Stimulated activated naive B cell treated with anti-CD40 and anti-IgM and Interleukin-4, amounts not matched to agents 10 μg/mL and 1 μg/mL and 100 μg/mL, for 72 hours (primary cell): ENCODE results near the gene FBXO31.

Experiments used
- ATAC-seq, 2 donors: fragments of 150-1000 bp; cut with Tn5 transposase; replicated peaks; 2 replicates each; pipeline ENCODE4 v1.10.0; 2021; ENCODE audit warnings: moderate library complexity in 1 of 2
- DNase-seq: peaks from one replicate; pipeline ENCODE4 v3.0.0; 2021
- H3K27ac Mint-ChIP-seq: one replicate; pipeline ENCODE4 v1.8.0; 2022; ENCODE audit warnings: mild to moderate bottlenecking, mixed read lengths
- H3K27me3 Mint-ChIP-seq, 2 donors: one replicate each; pipeline ENCODE4 v1.8.0; 2022; ENCODE audit warnings: mixed read lengths in 2 of 2
- H3K36me3 Mint-ChIP-seq, 2 donors: one replicate each; pipeline ENCODE4 v1.8.0; 2022; ENCODE audit warnings: mixed read lengths in 2 of 2, mild to moderate bottlenecking in 1 of 2
- H3K4me1 Mint-ChIP-seq, 2 donors: one replicate each; pipeline ENCODE4 v1.8.0; 2022; ENCODE audit warnings: mixed read lengths in 2 of 2, mild to moderate bottlenecking in 1 of 2
- H3K4me3 Mint-ChIP-seq, 2 donors: one replicate each; pipeline ENCODE4 v1.8.0; 2022; ENCODE audit warnings: mild to moderate bottlenecking in 2 of 2, mixed read lengths in 2 of 2, moderate library complexity in 1 of 2
- H3K9me3 Mint-ChIP-seq, 2 donors: one replicate each; pipeline ENCODE4 v1.8.0; 2022; ENCODE audit warnings: mixed read lengths in 2 of 2, mild to moderate bottlenecking in 1 of 2

Gene FBXO31

DNA sequence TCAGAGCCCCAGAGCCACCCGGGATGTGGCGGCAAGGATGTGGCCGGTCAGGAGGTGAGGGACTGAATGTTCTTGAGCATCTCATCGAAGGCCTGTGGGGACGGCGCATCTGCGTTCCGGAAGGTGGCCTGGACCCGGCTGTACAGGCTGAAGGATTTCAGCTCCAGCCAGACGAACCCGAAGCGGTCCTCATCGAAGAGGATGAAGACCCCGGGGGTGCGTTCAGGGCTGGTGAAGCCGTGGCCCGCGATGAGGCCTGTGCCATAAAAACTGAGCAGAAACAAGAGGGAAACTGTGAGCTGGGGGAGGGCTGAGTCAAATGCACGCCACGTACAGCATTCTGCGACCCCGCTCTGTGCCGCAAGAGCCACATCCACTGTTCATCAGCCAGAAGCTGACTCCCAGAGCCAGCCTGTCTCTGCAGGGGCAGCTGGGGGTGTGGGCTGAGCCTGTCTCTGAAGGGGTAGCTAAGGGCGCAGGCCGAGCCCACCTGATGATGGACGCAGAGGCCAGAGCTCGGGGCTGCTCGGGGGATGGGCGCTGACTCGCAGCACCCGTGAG, 52.3 kb downstream of the FBXO31 start:
- Mint-ChIP-seq H3K27me3 (no peaks in the 10 kb centered on the region), H3K27ac (no peak overlapping the region), H3K36me3 (peaks cover 28 to 53% of the 10 kb centered on the region in 2 donors), H3K4me3 (no peak overlapping the region), H3K4me1 (peaks cover 1 to 5% of the 10 kb centered on the region in 2 donors), H3K9me3 (no peaks in the 10 kb centered on the region)
- DNase-seq (no peak), ATAC-seq (no peak)

GRCh38 chr16:87330646-87331045, 52.9 kb downstream of the FBXO31 start:
- ATAC-seq = no peak

GRCh38 chr16:87330257-87330624, 53.3 kb downstream of the FBXO31 start:
- H3K36me3 Mint-ChIP-seq = peaks cover 21 to 43% of the 10 kb centered on the region in 2 donors
- no peaks in the 10 kb centered on the region for H3K27me3 Mint-ChIP-seq
- ATAC-seq = no peak
- DNase-seq = no peak
- peaks cover 3 to 5% of the 10 kb centered on the region in 2 donors for H3K4me1 Mint-ChIP-seq
- no peak overlapping the region for H3K4me3 Mint-ChIP-seq
- no peak overlapping the region for H3K27ac Mint-ChIP-seq
- H3K9me3 Mint-ChIP-seq = no peaks in the 10 kb centered on the region

More at GRCh38 chr16:87330646-87331045, 52.9 kb downstream of the FBXO31 start:
- Mint-ChIP-seq H3K27ac (no peak overlapping the region), H3K4me3 (no peak overlapping the region), H3K9me3 (no peaks in the 10 kb centered on the region), H3K4me1 (peaks cover 0 to 5% of the 10 kb centered on the region in 2 donors), H3K36me3 (peaks cover 23 to 47% of the 10 kb centered on the region in 2 donors), H3K27me3 (no peaks in the 10 kb centered on the region)
- no peak for DNase-seq

DNA sequence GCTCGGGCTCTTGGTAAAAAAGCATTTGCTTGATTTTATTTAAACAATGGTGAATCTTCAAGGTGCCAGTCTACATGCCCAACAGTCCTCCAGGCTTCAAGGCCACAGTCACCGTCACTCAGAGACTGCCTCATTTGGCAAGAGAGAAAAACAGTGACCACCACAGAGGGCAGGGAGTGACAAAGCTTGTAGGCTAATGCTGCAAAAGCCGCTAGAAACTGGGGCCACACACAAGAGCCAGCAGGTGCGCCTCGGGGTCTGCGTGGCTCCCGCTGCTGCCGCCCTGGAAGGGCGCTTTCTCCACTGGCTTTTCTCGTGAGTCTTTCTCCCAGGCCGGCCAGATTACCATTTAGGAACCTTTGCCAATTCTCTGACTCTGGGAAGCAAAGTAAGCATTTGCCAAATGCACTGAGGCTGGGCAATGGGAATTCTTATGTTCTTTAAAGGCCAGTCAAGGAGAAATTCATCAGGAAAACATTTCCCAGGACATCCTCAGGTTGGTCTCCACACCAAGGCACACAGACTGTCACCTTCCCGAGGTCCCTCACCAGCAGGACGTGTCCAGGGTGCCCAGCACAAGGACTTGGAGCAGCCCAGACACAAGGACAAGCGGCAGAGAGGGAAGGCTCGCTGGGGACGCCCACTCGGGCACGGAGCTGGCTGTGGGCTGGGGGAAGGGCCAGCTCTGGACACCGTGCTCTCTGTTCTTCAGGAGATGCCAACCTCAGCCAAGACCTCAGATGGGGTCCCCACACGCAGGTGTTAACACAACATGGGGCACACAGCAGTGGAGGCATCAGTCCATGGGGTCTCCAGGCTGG, 53.9 kb downstream of the FBXO31 start:
- no peaks in the 10 kb centered on the region for H3K9me3 Mint-ChIP-seq
- DNase-seq = no peak
- no peak overlapping the region for H3K27ac Mint-ChIP-seq
- no peak overlapping the region for H3K4me3 Mint-ChIP-seq
- H3K27me3 Mint-ChIP-seq = no peaks in the 10 kb centered on the region
- H3K4me1 Mint-ChIP-seq = peaks cover 6 to 9% of the 10 kb centered on the region in 2 donors
- ATAC-seq = no peak
- peaks cover 19 to 40% of the 10 kb centered on the region in 2 donors for H3K36me3 Mint-ChIP-seq

DNA sequence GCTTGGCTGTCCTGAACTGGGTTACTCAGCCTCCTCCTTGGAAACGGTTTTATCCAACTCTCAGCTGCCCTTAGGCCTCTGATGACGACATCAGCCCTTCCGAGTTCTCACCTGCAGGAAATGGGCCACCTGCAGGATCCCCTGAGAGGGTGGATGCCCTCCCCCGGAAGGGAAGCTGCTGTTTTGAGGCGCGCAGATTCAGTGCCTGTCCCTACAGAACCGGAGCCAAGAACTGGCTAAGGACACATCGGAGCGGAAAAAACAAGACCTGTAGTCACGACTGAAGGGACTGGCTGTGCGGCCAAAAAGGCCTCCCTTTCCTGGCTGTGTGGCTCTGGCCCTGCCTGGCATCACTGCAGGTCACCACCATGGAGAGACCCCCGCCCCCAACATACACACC, 54.7 kb downstream of the FBXO31 start:
- Mint-ChIP-seq H3K27ac (no peak overlapping the region), H3K36me3 (peaks cover 15 to 36% of the 10 kb centered on the region in 2 donors)
- no peak for DNase-seq

GRCh38 chr16:87327798-87328495, 55.6 kb downstream of the FBXO31 start:
- ATAC-seq (no peak), DNase-seq (no peak)
- Mint-ChIP-seq H3K4me3 (no peak overlapping the region), H3K9me3 (no peaks in the 10 kb centered on the region), H3K27me3 (no peaks in the 10 kb centered on the region), H3K36me3 (peaks cover 13 to 33% of the 10 kb centered on the region in 2 donors), H3K4me1 (peaks cover 10 to 14% of the 10 kb centered on the region in 2 donors), H3K27ac (no peak overlapping the region)

More for the DNA sequence above, 54.7 kb downstream of the FBXO31 start:
- Mint-ChIP-seq H3K27me3 (no peaks in the 10 kb centered on the region), H3K4me1 (peaks cover 10 to 14% of the 10 kb centered on the region in 2 donors), H3K9me3 (no peaks in the 10 kb centered on the region), H3K4me3 (no peak overlapping the region)
- ATAC-seq = no peak

GRCh38 chr16:87326151-87326571, 57.4 kb downstream of the FBXO31 start:
- DNase-seq = no peak
- Mint-ChIP-seq H3K4me3 (no peak overlapping the region), H3K27ac (no peak overlapping the region), H3K9me3 (no peaks in the 10 kb centered on the region), H3K4me1 (peaks cover 11 to 14% of the 10 kb centered on the region in 2 donors), H3K27me3 (no peaks in the 10 kb centered on the region), H3K36me3 (peaks cover 5 to 24% of the 10 kb centered on the region in 2 donors)
- no peak for ATAC-seq

GRCh38 chr16:87325423-87325858, 58.1 kb downstream of the FBXO31 start:
- Mint-ChIP-seq H3K9me3 (no peaks in the 10 kb centered on the region), H3K4me3 (no peak overlapping the region), H3K36me3 (peaks cover 0 to 17% of the 10 kb centered on the region in 2 donors), H3K27me3 (no peaks in the 10 kb centered on the region), H3K27ac (no peak overlapping the region), H3K4me1 (peaks cover 11 to 14% of the 10 kb centered on the region in 2 donors)
- DNase-seq (no peak), ATAC-seq (no peak)

DNA sequence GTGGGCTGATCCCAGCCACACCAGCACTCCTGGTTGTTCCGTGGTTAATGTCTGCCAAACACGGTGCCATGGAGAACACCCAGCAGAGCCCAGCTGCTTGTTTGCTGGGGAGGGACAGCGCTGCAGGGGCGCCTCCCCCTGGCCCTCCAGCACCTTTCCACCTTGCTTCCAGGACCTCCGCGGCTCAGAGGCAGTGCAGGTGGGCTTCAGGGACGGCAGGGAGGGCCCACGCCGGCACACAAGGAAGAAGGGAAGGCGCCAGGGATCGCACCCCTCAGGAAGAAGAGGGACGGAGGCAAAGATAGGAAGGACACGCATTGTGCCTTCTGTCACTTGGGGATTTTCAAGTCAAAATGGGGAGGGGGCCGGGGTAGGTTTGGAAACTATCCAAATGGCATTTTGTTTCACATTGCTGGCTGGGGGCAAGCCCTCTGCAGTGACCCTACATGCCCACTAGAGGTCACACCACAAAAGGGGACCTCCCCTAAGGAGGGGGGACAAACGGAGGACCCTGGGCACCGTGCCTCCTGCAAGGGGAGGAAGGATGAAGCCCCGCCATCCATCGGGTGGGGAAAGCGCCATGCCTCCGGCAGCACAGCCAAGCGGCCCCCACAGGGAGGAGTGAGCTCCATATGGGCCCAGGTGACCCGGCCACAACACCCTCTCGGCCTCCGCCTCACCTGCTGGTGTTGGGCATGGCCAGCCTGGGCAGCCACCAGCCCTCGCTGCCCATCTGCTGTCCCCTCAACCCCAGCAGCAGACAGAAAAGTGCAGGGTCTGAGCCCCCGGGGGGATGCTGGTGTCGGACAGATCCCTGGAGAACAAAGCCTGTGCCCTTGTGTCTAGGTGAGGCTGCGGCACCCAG, 58.9 kb downstream of the FBXO31 start:
- peaks cover 11 to 14% of the 10 kb centered on the region in 2 donors for H3K4me1 Mint-ChIP-seq
- H3K36me3 Mint-ChIP-seq = peaks cover 0 to 11% of the 10 kb centered on the region in 2 donors
- H3K9me3 Mint-ChIP-seq = no peaks in the 10 kb centered on the region
- H3K27me3 Mint-ChIP-seq = no peaks in the 10 kb centered on the region
- DNase-seq (peak; percentile 14), ATAC-seq (peak; percentile 82)
- H3K4me3 Mint-ChIP-seq = no peak overlapping the region
- peak overlapping the region; percentile 20 for H3K27ac Mint-ChIP-seq

- no peak overlapping the region for H3K27ac Mint-ChIP-seq
- H3K36me3 Mint-ChIP-seq = peaks cover 2 to 4% of the 10 kb centered on the region in 2 donors
- H3K9me3 Mint-ChIP-seq = no peaks in the 10 kb centered on the region
- DNase-seq = no peak
- H3K4me1 Mint-ChIP-seq = peaks cover 11 to 15% of the 10 kb centered on the region in 2 donors
- ATAC-seq = no peak
- no peak overlapping the region for H3K4me3 Mint-ChIP-seq
- H3K27me3 Mint-ChIP-seq = no peaks in the 10 kb centered on the region
Measured at GRCh38 chr16:87323727-87324410, 59.7 kb downstream of the FBXO31 start.

- Mint-ChIP-seq H3K9me3 (no peaks in the 10 kb centered on the region), H3K36me3 (peaks cover 10% of the 10 kb centered on the region in 2 donors), H3K4me3 (no peak overlapping the region), H3K27me3 (no peaks in the 10 kb centered on the region), H3K27ac (peak overlapping the region; percentile 9), H3K4me1 (peaks cover 18 to 23% of the 10 kb centered on the region in 2 donors)
- DNase-seq (no peak), ATAC-seq (no peak)
Measured at GRCh38 chr16:87322833-87323726, 60.5 kb downstream of the FBXO31 start.

- H3K27me3 Mint-ChIP-seq = no peaks in the 10 kb centered on the region
- no peak overlapping the region for H3K4me3 Mint-ChIP-seq
- H3K36me3 Mint-ChIP-seq = peaks cover 11 to 12% of the 10 kb centered on the region in 2 donors
- no peaks in the 10 kb centered on the region for H3K9me3 Mint-ChIP-seq
- ATAC-seq = no peak
- H3K27ac Mint-ChIP-seq = no peak overlapping the region
- no peak for DNase-seq
- H3K4me1 Mint-ChIP-seq = peaks cover 20 to 30% of the 10 kb centered on the region in 2 donors
Measured at GRCh38 chr16:87322360-87322759, 61.2 kb downstream of the FBXO31 start.
